Mesothelial cell of epicardium (in vitro differentiated cells): ENCODE results near the gene LCMT1. TPM values are rescaled to one million over a fixed set of nuclear protein-coding genes. Genes with fewer than 3 reads are reported as not detected.
"Not testable (repeated sequence)": the region's sequence is repeated elsewhere in the genome, so short reads cannot be mapped to it uniquely, and the experiment has no call there.

Source experiments
- DNase-seq, 2 experiments: peaks; one replicate each; pipeline ENCODE4 v3.0.0; 2021; ENCODE audit warnings: low spot score in 2 of 2; ENCODE audit not compliant: unreplicated experiment in 2 of 2
- H3K27ac Mint-ChIP-seq: 2 replicates; pipeline ENCODE4 v1.8.0; 2021; ENCODE audit warnings: mixed read lengths
- H3K27me3 Mint-ChIP-seq: 2 replicates; pipeline ENCODE4 v1.8.0; 2021; ENCODE audit warnings: low read depth, mixed read lengths
- H3K36me3 Mint-ChIP-seq: 2 replicates; pipeline ENCODE4 v1.8.0; 2021; ENCODE audit warnings: mixed read lengths
- H3K4me1 Mint-ChIP-seq: 2 replicates; pipeline ENCODE4 v1.8.0; 2021; ENCODE audit warnings: mixed read lengths
- H3K4me3 Mint-ChIP-seq: 2 replicates; pipeline ENCODE4 v1.8.0; 2021; ENCODE audit warnings: mild to moderate bottlenecking, moderate library complexity, mixed read lengths
- H3K9me3 Mint-ChIP-seq: 2 replicates; pipeline ENCODE4 v1.8.0; 2021; ENCODE audit warnings: mixed read lengths
- total RNA-seq: library from RNA; stranded (reverse); gene quantifications from 3 replicates; pipeline ENCODE4 v1.2.1, GENCODE V29; 2021
- TF ChIP-seq, protein P1 (sequence below): fragments of 200-600 bp; sonication (generic); IDR thresholded peaks from one replicate; pipeline ENCODE4 v1.5.0; 2021; ENCODE audit warnings: antibody characterized with exemption; ENCODE audit not compliant: unreplicated experiment

Gene LCMT1
- total RNA-seq, 1 donor from 2014 or later, result 58.5 TPM

DNA sequence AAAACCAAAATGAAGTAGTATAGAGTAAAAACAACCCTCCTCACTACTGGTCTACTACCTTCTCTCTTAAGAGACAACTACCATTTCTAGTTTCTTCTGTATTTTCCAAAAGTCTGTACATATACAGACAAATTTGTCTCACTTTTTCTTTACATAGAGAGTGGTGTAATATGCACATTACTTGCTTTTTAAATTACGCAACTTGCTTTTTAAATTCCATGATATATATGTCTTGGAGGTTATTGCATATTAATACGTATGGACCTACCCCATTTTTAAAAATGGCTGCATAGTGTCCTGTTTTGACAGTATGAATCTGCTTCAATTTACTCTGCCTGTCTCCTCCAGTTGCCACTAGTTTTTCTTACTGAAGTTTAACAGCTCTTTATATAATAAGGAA is 62.7 kb downstream of the LCMT1 start:
- no peak for DNase-seq
- TF ChIP-seq, protein P1, sequence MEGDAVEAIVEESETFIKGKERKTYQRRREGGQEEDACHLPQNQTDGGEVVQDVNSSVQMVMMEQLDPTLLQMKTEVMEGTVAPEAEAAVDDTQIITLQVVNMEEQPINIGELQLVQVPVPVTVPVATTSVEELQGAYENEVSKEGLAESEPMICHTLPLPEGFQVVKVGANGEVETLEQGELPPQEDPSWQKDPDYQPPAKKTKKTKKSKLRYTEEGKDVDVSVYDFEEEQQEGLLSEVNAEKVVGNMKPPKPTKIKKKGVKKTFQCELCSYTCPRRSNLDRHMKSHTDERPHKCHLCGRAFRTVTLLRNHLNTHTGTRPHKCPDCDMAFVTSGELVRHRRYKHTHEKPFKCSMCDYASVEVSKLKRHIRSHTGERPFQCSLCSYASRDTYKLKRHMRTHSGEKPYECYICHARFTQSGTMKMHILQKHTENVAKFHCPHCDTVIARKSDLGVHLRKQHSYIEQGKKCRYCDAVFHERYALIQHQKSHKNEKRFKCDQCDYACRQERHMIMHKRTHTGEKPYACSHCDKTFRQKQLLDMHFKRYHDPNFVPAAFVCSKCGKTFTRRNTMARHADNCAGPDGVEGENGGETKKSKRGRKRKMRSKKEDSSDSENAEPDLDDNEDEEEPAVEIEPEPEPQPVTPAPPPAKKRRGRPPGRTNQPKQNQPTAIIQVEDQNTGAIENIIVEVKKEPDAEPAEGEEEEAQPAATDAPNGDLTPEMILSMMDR, result no peak
- Mint-ChIP-seq H3K27ac (no peak overlapping the region), H3K4me3 (no peak overlapping the region), H3K27me3 (no peaks in the 10 kb centered on the region), H3K36me3 (peaks cover 51% of the 10 kb centered on the region), H3K4me1 (no peaks in the 10 kb centered on the region), H3K9me3 (no peaks in the 10 kb centered on the region)

DNA sequence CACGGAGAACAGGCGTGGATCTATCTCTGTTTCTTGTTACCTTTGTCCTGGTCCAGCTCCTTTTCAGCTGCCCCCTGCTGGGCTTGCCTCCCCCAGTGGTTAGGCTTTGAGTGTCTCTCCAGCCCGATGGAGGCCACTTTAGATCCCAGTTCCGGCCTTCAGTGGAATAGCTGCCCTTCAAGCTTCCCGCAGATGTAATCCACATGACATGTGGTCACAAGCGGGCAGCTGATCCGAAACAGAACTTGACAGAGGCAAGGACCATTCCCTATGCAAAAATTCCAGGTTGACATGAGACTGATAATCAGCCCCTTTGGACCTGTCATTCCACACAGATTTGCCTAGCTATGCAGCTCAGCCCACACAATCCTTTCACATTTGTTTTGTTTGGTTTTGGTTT is 64.6 kb downstream of the LCMT1 start:
- DNase-seq, result no peak
- Mint-ChIP-seq H3K27me3 (no peaks in the 10 kb centered on the region), H3K27ac (no peak overlapping the region), H3K4me1 (no peaks in the 10 kb centered on the region), H3K36me3 (peaks cover 40% of the 10 kb centered on the region), H3K9me3 (no peaks in the 10 kb centered on the region), H3K4me3 (no peak overlapping the region)
- TF ChIP-seq, protein P1, result no peak

DNA sequence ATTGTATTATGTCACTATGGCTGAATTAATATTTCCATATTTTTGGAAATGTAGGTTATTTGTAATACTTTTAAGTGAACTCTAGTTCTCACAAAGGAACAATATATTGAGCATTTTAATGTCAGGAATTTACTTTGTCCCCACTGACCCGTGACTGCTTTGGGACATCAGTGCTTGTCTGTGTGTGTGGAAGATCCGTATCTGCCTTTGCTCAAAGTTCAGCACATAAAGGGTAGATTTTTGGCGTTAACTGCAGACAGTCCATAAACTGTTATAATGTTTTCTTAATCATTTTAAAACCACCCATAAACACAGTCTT is 65.9 kb downstream of the LCMT1 start:
- Mint-ChIP-seq H3K27ac (no peak overlapping the region), H3K36me3 (peaks cover 33% of the 10 kb centered on the region), H3K4me1 (no peaks in the 10 kb centered on the region), H3K4me3 (no peak overlapping the region), H3K27me3 (no peaks in the 10 kb centered on the region), H3K9me3 (no peaks in the 10 kb centered on the region)
- TF ChIP-seq, protein P1, result no peak
- DNase-seq, result no peak

DNA sequence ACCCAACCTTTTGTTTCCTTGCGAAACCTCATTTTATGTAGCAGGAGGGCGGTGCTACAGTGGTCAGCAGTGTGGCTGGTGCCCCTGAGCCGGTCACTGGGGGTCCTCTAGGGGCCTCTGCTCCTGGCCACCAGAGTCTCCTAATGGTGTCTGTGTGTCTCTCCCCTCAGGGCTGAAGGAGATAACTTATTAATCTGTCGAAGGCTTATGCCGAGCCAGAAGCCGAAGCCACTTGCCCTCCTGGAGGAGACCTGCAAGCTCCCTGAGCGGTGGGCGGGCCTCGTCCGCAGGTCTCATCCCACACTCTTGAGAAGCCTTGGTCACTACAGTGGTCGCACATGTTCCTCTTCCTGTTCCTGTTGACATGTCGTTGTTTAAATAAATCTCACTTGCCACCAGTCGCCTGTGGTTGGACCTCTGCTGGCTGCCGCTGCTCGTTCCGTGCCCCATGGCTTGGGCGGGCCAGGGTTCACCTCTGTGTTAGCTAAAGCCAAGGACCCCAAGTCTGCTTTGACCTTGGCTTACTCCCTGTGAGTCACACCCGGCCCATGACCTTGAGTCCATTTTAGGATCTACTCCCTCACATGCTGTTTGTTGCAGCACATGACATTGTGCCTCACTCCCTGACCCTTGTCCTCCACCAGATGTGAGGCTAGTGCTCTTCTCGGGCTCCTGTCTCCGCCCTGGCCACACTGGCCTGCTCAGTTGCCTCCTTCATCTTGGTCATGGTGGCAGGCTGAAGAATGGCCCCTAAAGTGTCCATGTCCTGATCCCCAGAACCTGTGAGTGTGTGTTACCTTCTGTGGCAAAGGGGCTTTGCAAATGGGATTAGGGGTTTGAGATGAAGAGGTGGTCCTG is 66.5 kb downstream of the LCMT1 start:
- Mint-ChIP-seq H3K9me3 (no peaks in the 10 kb centered on the region), H3K27me3 (no peaks in the 10 kb centered on the region), H3K4me1 (no peaks in the 10 kb centered on the region), H3K4me3 (no peak overlapping the region), H3K36me3 (peaks cover 27% of the 10 kb centered on the region), H3K27ac (no peak overlapping the region)
- TF ChIP-seq, protein P1, result no peak
- DNase-seq, result no peak

DNA sequence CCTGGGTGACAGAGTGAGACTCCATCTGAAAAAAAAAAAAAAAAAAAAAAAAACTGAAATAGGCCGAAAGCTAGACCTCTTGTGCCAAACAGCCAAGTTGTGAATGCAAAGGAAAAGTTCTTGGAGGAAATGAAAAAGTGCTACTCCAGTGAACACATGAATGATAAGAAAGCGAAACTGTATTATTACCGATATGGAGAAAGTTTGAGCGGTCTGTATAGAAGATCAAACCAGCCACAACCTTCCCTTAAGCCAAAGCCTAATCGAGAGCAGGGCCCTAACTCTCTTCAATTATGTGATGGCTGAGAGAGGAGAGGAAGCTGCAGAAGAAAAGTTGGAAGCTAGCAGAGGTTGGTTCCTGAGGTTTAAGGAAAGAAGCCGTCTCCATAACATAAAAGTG is 69.7 kb downstream of the LCMT1 start:
- H3K27ac Mint-ChIP-seq, DNase-seq, H3K4me3 Mint-ChIP-seq, H3K27me3 Mint-ChIP-seq, H3K9me3 Mint-ChIP-seq, H3K4me1 Mint-ChIP-seq: not testable (repeated sequence)
- peaks cover 12% of the 10 kb centered on the region for H3K36me3 Mint-ChIP-seq

DNA sequence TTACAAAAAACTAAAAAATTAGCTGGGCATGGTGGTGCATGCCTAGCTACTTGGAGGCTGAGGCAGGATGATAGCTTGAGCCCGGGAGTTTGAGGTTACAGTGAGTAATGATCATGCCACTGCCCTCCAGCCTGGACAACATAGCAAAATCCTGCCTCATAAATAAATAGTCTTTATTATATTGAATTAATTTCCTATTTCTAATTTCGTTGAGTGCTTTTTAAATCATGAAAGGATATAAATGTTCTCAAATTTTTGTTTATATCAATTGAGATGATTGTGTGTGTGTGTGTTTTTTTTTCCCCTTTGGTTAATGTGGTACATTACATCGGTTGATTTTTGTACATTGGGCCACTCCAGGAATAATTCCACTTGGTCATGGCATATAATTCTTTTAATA is 73.2 kb downstream of the LCMT1 start:
- no peak for DNase-seq
- Mint-ChIP-seq H3K27me3 (no peaks in the 10 kb centered on the region), H3K4me1 (no peaks in the 10 kb centered on the region), H3K36me3 (no peaks in the 10 kb centered on the region), H3K9me3 (no peaks in the 10 kb centered on the region), H3K4me3 (no peak overlapping the region), H3K27ac (no peak overlapping the region)
- TF ChIP-seq, protein P1, result no peak
